A673 (cell line): Measurements from ENCODE around the gene EPB41L4A. TPM values are rescaled to one million over a fixed set of nuclear protein-coding genes. Genes with fewer than 3 reads are reported as not detected.
"Not testable (repeated sequence)": the region's sequence is repeated elsewhere in the genome, so short reads cannot be mapped to it uniquely, and the experiment has no call there.

Source experiments
- BruUV-seq: library from RNA; stranded (reverse); fragments of 400-500 nt; replicated peaks from 2 replicates; lab custom pipeline; 2021; lab: Mats Ljungman, UMichigan
- CTCF ChIA-PET: fragments of 300-600 bp; sonication (Branson Sonifier 250); formaldehyde crosslinking; loops from one replicate; lab custom pipeline; 2022; ENCODE audit warnings: antibody characterized with exemption; lab: Charles Lee
- POLR2A ChIA-PET: fragments of 300-600 bp; sonication (Branson Sonifier 250); formaldehyde crosslinking; loops from one replicate; lab custom pipeline; 2022; ENCODE audit warnings: antibody characterized with exemption; ENCODE audit not compliant: low non-redundant PET; lab: Charles Lee
- DNase-seq: peaks from one replicate; pipeline ENCODE4 v3.0.0-alpha.2; 2015; ENCODE audit warnings: low spot score
- H3K27ac ChIP-seq: fragments of 200-600 bp; sonication (generic); 2 replicates; pipeline ENCODE4 v1.5.1; 2016; ENCODE audit warnings: mixed run types, low read depth, mild to moderate bottlenecking, mixed read lengths, antibody characterized with exemption, low read length; ENCODE audit not compliant: poor library complexity, severe bottlenecking
- H3K27me3 ChIP-seq: fragments of 200-600 bp; sonication (generic); replicated peaks from 2 replicates; pipeline ENCODE4 v1.6.1; 2017; ENCODE audit warnings: mixed run types, low read depth, mild to moderate bottlenecking, mixed read lengths, antibody characterized with exemption, low read length; ENCODE audit not compliant: insufficient read depth, poor library complexity
- H3K36me3 ChIP-seq: fragments of 200-600 bp; sonication (generic); 2 replicates; pipeline ENCODE4 v1.6.1; 2016; ENCODE audit warnings: mixed run types, mild to moderate bottlenecking, mixed read lengths, antibody characterized with exemption, low read length; ENCODE audit not compliant: insufficient read depth, poor library complexity, severe bottlenecking
- H3K4me1 ChIP-seq: fragments of 200-600 bp; sonication (generic); 2 replicates; pipeline ENCODE4 v1.6.1; 2017; ENCODE audit warnings: mixed run types, mild to moderate bottlenecking, mixed read lengths, antibody characterized with exemption, low read length; ENCODE audit not compliant: insufficient read depth, poor library complexity, severe bottlenecking
- H3K4me3 ChIP-seq: fragments of 200-600 bp; sonication (generic); 2 replicates; pipeline ENCODE4 v1.5.1; 2016; ENCODE audit warnings: low read depth, mixed run types, mild to moderate bottlenecking, mixed read lengths, low read length; ENCODE audit not compliant: poor library complexity, severe bottlenecking
- H3K9me3 ChIP-seq: fragments of 200-600 bp; sonication (generic); 2 replicates; pipeline ENCODE4 v1.6.1; 2016; ENCODE audit warnings: mixed run types, low read depth, mild to moderate bottlenecking, mixed read lengths, antibody characterized with exemption, low read length; ENCODE audit not compliant: poor library complexity, severe bottlenecking
- CTCF ChIP-seq: fragments of 300-800, 200-600 bp; sonication (generic); conservative IDR thresholded peaks from 2 replicates; pipeline ENCODE4 v1.5.1; 2017; ENCODE audit warnings: low read depth, mild to moderate bottlenecking, antibody characterized with exemption, low read length, moderate library complexity, mixed read lengths
- EZH2 ChIP-seq: fragments of 200-600 bp; sonication (generic); IDR thresholded peaks from 2 replicates; pipeline ENCODE4 v1.6.1; 2017; ENCODE audit warnings: borderline replicate concordance, low read depth, mild to moderate bottlenecking, mixed read lengths, antibody characterized with exemption, low read length; ENCODE audit not compliant: poor library complexity, severe bottlenecking
- intact Hi-C: fragments of 100-400 bp; cut with micrococcal nuclease; formaldehyde crosslinking; loops from one replicate; pipeline ENCODE4 v1.10.0; 2022; ENCODE audit not compliant: unreplicated experiment
- total RNA-seq: library from RNA; stranded (reverse); gene quantifications from 2 replicates; pipeline ENCODE4 v1.2.3, GENCODE V29; 2021

EPB41L4A gene
- total RNA-seq, 1 experiment from 2014 or later, result not detected

GRCh38 chr5:112401924-112402323 lies 17.2 kb downstream of the EPB41L4A start:
- Histone ChIP-seq H3K4me3 (no peak overlapping the region), H3K9me3 (no peaks in the 10 kb centered on the region), H3K27ac (no peak overlapping the region), H3K36me3 (no peaks in the 10 kb centered on the region), H3K27me3 (no peaks in the 10 kb centered on the region), H3K4me1 (no peaks in the 10 kb centered on the region)
- intact Hi-C loops, result no loop called here
- no peak for DNase-seq
- ChIA-PET POLR2A (no interaction called here), CTCF (no interaction called here)
- no TSS peak for BruUV-seq
- TF ChIP-seq CTCF (no peak), EZH2 (no peak)

- intact Hi-C loops, result no loop called here
- TF ChIP-seq EZH2 (no peak), CTCF (no peak)
- DNase-seq, result no peak
- no peaks in the 10 kb centered on the region for H3K36me3 ChIP-seq
- BruUV-seq, result no TSS peak
- H3K27me3 ChIP-seq, result no peaks in the 10 kb centered on the region
- no peaks in the 10 kb centered on the region for H3K9me3 ChIP-seq
- POLR2A ChIA-PET, result no interaction called here
- H3K4me1 ChIP-seq, result no peaks in the 10 kb centered on the region
- H3K27ac ChIP-seq, result no peak overlapping the region
- H3K4me3 ChIP-seq, result no peak overlapping the region
- CTCF ChIA-PET, result no interaction called here
Observed at GRCh38 chr5:112397690-112398089, 21.4 kb downstream of the EPB41L4A start.

- H3K4me1 ChIP-seq, result no peaks in the 10 kb centered on the region
- ChIA-PET CTCF (no interaction called here), POLR2A (no interaction called here)
- no peak for DNase-seq
- no peaks in the 10 kb centered on the region for H3K9me3 ChIP-seq
- BruUV-seq, result no TSS peak
- H3K27ac ChIP-seq, result no peak overlapping the region
- no peaks in the 10 kb centered on the region for H3K27me3 ChIP-seq
- intact Hi-C loops, result no loop called here
- no peak overlapping the region for H3K4me3 ChIP-seq
- no peaks in the 10 kb centered on the region for H3K36me3 ChIP-seq
- TF ChIP-seq CTCF (no peak), EZH2 (no peak)
Observed at GRCh38 chr5:112396430-112396829, 22.6 kb downstream of the EPB41L4A start.

- POLR2A ChIA-PET, DNase-seq, H3K36me3 ChIP-seq, H3K4me3 ChIP-seq, H3K9me3 ChIP-seq, intact Hi-C loops, CTCF ChIA-PET, H3K27me3 ChIP-seq, H3K27ac ChIP-seq, H3K4me1 ChIP-seq, BruUV-seq: not testable (repeated sequence)
Observed at GRCh38 chr5:112395299-112395698, 23.8 kb downstream of the EPB41L4A start.
